ENCODE measurements around the gene RENBP.

GRCh38 chrX:153903238-153903980 is 41.0 kb downstream of the RENBP start:
- no peak for TF ChIP-seq CTCF (IDR thresholded peaks at IDR 0.05)
- TF ChIP-seq POLR2A (IDR thresholded peaks at IDR 0.05) = no peak
- TF ChIP-seq EP300 (IDR thresholded peaks at IDR 0.05) = no peak
